HepG2 (cell line): ENCODE measurements around the gene GART. TPM values are rescaled to one million over a fixed set of nuclear protein-coding genes. Genes with fewer than 3 reads are reported as not detected.

Source experiments
- ATF1 ChIP-seq: IDR thresholded peaks from 2 replicates; pipeline ENCODE4 v1.6.1; 2016; ENCODE audit warnings: mild to moderate bottlenecking, control low read depth
- ERF ChIP-seq: IDR thresholded peaks from 2 replicates; pipeline ENCODE4 v1.6.1; 2018; ENCODE audit warnings: missing biosample characterization, missing genetic modification reagents
- KMT2A ChIP-seq: sonication (generic); formaldehyde crosslinking; IDR thresholded peaks from 2 replicates; pipeline ENCODE4 v1.4.0; 2020; ENCODE audit warnings: missing genetic modification reagents
- LBX2 ChIP-seq: sonication (generic); formaldehyde crosslinking; IDR thresholded peaks from 2 replicates; pipeline ENCODE4 v1.5.0; 2020; ENCODE audit warnings: missing genetic modification reagents, mild to moderate bottlenecking, borderline replicate concordance
- MTF1 ChIP-seq: sonication (generic); formaldehyde crosslinking; IDR thresholded peaks from 2 replicates; pipeline ENCODE4 v1.5.0; 2020; ENCODE audit warnings: missing genetic modification reagents
- RAD51 ChIP-seq: fragments of 450-650 bp; IDR thresholded peaks from 2 replicates; pipeline ENCODE4 v1.6.1; 2016; ENCODE audit warnings: borderline replicate concordance
- SALL2 ChIP-seq: sonication (generic); formaldehyde crosslinking; IDR thresholded peaks from 2 replicates; pipeline ENCODE4 v1.8.1; 2023; ENCODE audit warnings: mild to moderate bottlenecking, missing genetic modification reagents, inconsistent platforms
- TFAP4 ChIP-seq: sonication (generic); IDR thresholded peaks from 2 replicates; pipeline ENCODE4 v1.6.1; 2016; ENCODE audit warnings: low read depth, borderline replicate concordance
- TOE1 ChIP-seq: sonication (generic); formaldehyde crosslinking; IDR thresholded peaks from 2 replicates; pipeline ENCODE4 v1.4.0; 2020; ENCODE audit warnings: mild to moderate bottlenecking, missing genetic modification reagents
- UBTF ChIP-seq: sonication (generic); formaldehyde crosslinking; IDR thresholded peaks from 2 replicates; pipeline ENCODE4 v1.4.0; 2020; ENCODE audit warnings: mild to moderate bottlenecking, missing genetic modification reagents
- ZBTB21 ChIP-seq: sonication (generic); formaldehyde crosslinking; IDR thresholded peaks from 2 replicates; pipeline ENCODE4 v1.4.0; 2020; ENCODE audit warnings: missing genetic modification reagents
- ZBTB7A ChIP-seq: sonication (generic); formaldehyde crosslinking; IDR thresholded peaks from 2 replicates; pipeline ENCODE4 v1.8.0; 2022; ENCODE audit warnings: mild to moderate bottlenecking, missing genetic modification reagents
- ZNF326 ChIP-seq: sonication (generic); formaldehyde crosslinking; IDR thresholded peaks from 2 replicates; pipeline ENCODE4 v1.4.0; 2020; ENCODE audit warnings: missing genetic modification reagents, borderline replicate concordance
- ZNF331 ChIP-seq: sonication (generic); formaldehyde crosslinking; IDR thresholded peaks from 2 replicates; pipeline ENCODE4 v1.4.0; 2020; ENCODE audit warnings: missing genetic modification reagents
- polyA plus RNA-seq, 8 experiments: library from polyadenylated mRNA; depleted of rRNA in 3 of 8; stranded (reverse) in 7 of 8; unstranded in 1 of 8; fragments of >200 nt; fragmentation: Illumina TruSeq in 4 of 8; extraction: Trizol in 4 of 8; gene quantifications; 2 replicates each; pipeline versions ENCODE4 v1.2.1 to v1.2.3, GENCODE V29; 2011 to 2016; ENCODE audit warnings: low read depth in 4 of 8, missing spikeins in 1 of 8, mixed read lengths in 1 of 8; ENCODE audit not compliant: insufficient read depth in 1 of 8
- total RNA-seq, 5 experiments: library from RNA; depleted of rRNA; stranded (reverse); fragments of >200 nt; fragmentation: Illumina TruSeq; extraction: Trizol; gene quantifications; 2 replicates each; pipeline ENCODE4 v1.2.3, GENCODE V29; 2016; ENCODE audit warnings: low read depth in 1 of 5
- TF ChIP-seq, protein P1 (sequence below), 2 experiments: sonication (generic) in 1 of 2; formaldehyde crosslinking in 1 of 2; IDR thresholded peaks; 2 replicates each; pipeline versions ENCODE4 v1.4.0 to v1.6.1; 2018 to 2020; ENCODE audit warnings: missing genetic modification reagents in 2 of 2, borderline replicate concordance in 1 of 2, low read depth in 1 of 2, mild to moderate bottlenecking in 1 of 2, missing biosample characterization in 1 of 2
- TF ChIP-seq, protein P2 (sequence below): sonication (generic); formaldehyde crosslinking; IDR thresholded peaks from 2 replicates; pipeline ENCODE4 v1.5.1; 2020; ENCODE audit warnings: mild to moderate bottlenecking, moderate library complexity, missing genetic modification reagents
- TF ChIP-seq, protein P3 (sequence below): sonication (generic); formaldehyde crosslinking; IDR thresholded peaks from 2 replicates; pipeline ENCODE4 v1.5.1; 2020; ENCODE audit warnings: missing genetic modification reagents, mild to moderate bottlenecking, borderline replicate concordance

GART gene
- total and polyA plus RNA-seq, 2 of the 13 experiments (the other 11 are each of a cell fraction or from before 2014, with no cell fraction given), result 17.9 to 109 TPM

GRCh38 chr21:33542640-33543504, 955 bp upstream of the GART start, which contains the start of gene SON (continued):
- peak; percentile 60; the same call in 1 of the 2 replicates for TF ChIP-seq ZBTB21 (CRISPR knock-in tag)
- no peak for TF ChIP-seq RAD51
- TF ChIP-seq ZNF331 (CRISPR knock-in tag), result no peak
- peak; percentile 26; the same call in 1 of the 2 replicates for TF ChIP-seq MTF1 (CRISPR knock-in tag)
- peak; percentile 80; the same call in 1 of the 2 replicates for TF ChIP-seq ERF (CRISPR knock-in tag)
- peak; percentile 10; the same call in 1 of the 2 replicates for TF ChIP-seq TFAP4
- peak; percentile 87 for TF ChIP-seq ATF1 (CRISPR knock-in tag)
- TF ChIP-seq UBTF (CRISPR knock-in tag), result peak; percentile 65; the same call in 1 of the 2 replicates
- TF ChIP-seq, protein P1, sequence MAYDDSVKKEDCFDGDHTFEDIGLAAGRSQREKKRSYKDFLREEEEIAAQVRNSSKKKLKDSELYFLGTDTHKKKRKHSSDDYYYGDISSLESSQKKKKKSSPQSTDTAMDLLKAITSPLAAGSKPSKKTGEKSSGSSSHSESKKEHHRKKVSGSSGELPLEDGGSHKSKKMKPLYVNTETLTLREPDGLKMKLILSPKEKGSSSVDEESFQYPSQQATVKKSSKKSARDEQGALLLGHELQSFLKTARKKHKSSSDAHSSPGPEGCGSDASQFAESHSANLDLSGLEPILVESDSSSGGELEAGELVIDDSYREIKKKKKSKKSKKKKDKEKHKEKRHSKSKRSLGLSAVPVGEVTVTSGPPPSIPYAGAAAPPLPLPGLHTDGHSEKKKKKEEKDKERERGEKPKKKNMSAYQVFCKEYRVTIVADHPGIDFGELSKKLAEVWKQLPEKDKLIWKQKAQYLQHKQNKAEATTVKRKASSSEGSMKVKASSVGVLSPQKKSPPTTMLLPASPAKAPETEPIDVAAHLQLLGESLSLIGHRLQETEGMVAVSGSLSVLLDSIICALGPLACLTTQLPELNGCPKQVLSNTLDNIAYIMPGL (CRISPR knock-in tag; IDR thresholded peaks at IDR 0.05; ENCODE audit: borderline replicate concordance in 1 of 2, low read depth in 1 of 2), result peak in 1 of 2 experiments; percentile 88; a peak in 2 of 4 replicates
- 0 out of 2 replicates have a peak, but pooled peaks have one; percentile 53 for TF ChIP-seq TOE1 (CRISPR knock-in tag)
- TF ChIP-seq, protein P2, sequence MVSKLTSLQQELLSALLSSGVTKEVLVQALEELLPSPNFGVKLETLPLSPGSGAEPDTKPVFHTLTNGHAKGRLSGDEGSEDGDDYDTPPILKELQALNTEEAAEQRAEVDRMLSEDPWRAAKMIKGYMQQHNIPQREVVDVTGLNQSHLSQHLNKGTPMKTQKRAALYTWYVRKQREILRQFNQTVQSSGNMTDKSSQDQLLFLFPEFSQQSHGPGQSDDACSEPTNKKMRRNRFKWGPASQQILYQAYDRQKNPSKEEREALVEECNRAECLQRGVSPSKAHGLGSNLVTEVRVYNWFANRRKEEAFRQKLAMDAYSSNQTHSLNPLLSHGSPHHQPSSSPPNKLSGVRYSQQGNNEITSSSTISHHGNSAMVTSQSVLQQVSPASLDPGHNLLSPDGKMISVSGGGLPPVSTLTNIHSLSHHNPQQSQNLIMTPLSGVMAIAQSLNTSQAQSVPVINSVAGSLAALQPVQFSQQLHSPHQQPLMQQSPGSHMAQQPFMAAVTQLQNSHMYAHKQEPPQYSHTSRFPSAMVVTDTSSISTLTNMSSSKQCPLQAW (CRISPR knock-in tag), result peak; percentile 52; the same call in 1 of the 2 replicates
- TF ChIP-seq ZBTB7A (CRISPR knock-in tag), result no peak
- TF ChIP-seq ZNF326 (CRISPR knock-in tag), result no peak
- peak; percentile 31; the same call in 1 of the 2 replicates for TF ChIP-seq SALL2
- TF ChIP-seq, protein P3, sequence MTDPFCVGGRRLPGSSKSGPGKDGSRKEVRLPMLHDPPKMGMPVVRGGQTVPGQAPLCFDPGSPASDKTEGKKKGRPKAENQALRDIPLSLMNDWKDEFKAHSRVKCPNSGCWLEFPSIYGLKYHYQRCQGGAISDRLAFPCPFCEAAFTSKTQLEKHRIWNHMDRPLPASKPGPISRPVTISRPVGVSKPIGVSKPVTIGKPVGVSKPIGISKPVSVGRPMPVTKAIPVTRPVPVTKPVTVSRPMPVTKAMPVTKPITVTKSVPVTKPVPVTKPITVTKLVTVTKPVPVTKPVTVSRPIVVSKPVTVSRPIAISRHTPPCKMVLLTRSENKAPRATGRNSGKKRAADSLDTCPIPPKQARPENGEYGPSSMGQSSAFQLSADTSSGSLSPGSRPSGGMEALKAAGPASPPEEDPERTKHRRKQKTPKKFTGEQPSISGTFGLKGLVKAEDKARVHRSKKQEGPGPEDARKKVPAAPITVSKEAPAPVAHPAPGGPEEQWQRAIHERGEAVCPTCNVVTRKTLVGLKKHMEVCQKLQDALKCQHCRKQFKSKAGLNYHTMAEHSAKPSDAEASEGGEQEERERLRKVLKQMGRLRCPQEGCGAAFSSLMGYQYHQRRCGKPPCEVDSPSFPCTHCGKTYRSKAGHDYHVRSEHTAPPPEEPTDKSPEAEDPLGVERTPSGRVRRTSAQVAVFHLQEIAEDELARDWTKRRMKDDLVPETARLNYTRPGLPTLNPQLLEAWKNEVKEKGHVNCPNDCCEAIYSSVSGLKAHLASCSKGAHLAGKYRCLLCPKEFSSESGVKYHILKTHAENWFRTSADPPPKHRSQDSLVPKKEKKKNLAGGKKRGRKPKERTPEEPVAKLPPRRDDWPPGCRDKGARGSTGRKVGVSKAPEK, result no peak
- no peak for TF ChIP-seq KMT2A
- no peak for TF ChIP-seq LBX2 (CRISPR knock-in tag)
